Measurements from ENCODE around the gene KLHDC7A.

KLHDC7A gene

GRCh38 chr1:18463984-18464664 is 16.6 kb upstream of the KLHDC7A start:
- no peak overlapping the region for H3K27ac Mint-ChIP-seq
- peaks cover 18% of the 10 kb centered on the region for H3K27me3 Mint-ChIP-seq
- no peaks in the 10 kb centered on the region for H3K36me3 Mint-ChIP-seq (ENCODE audit: low read depth)
- H3K4me3 Mint-ChIP-seq = no peak overlapping the region
- H3K4me1 Mint-ChIP-seq (ENCODE audit: low read depth) = no peaks in the 10 kb centered on the region
- H3K9me3 Mint-ChIP-seq = no peaks in the 10 kb centered on the region

- Mint-ChIP-seq H3K4me3 (no peak overlapping the region), H3K4me1 (ENCODE audit: low read depth) (no peaks in the 10 kb centered on the region), H3K27ac (no peak overlapping the region), H3K9me3 (no peaks in the 10 kb centered on the region), H3K27me3 (peaks cover 17% of the 10 kb centered on the region), H3K36me3 (ENCODE audit: low read depth) (no peaks in the 10 kb centered on the region)
These were observed 16.1 kb upstream of the KLHDC7A start for GRCh38 chr1:18464665-18465050.

GRCh38 chr1:18466676-18467075 is 14.1 kb upstream of the KLHDC7A start:
- H3K27ac Mint-ChIP-seq = no peak overlapping the region
- peaks cover 4% of the 10 kb centered on the region for H3K27me3 Mint-ChIP-seq
- H3K36me3 Mint-ChIP-seq (ENCODE audit: low read depth) = no peaks in the 10 kb centered on the region
- no peak overlapping the region for H3K4me3 Mint-ChIP-seq
- H3K9me3 Mint-ChIP-seq = no peaks in the 10 kb centered on the region
- H3K4me1 Mint-ChIP-seq (ENCODE audit: low read depth) = no peaks in the 10 kb centered on the region

GRCh38 chr1:18468570-18468969 is 12.2 kb upstream of the KLHDC7A start:
- no peaks in the 10 kb centered on the region for H3K9me3 Mint-ChIP-seq
- H3K4me3 Mint-ChIP-seq = no peak overlapping the region
- no peak overlapping the region for H3K27ac Mint-ChIP-seq
- no peaks in the 10 kb centered on the region for H3K4me1 Mint-ChIP-seq (ENCODE audit: low read depth)
- H3K27me3 Mint-ChIP-seq = peaks cover 4% of the 10 kb centered on the region
- no peaks in the 10 kb centered on the region for H3K36me3 Mint-ChIP-seq (ENCODE audit: low read depth)

- Mint-ChIP-seq H3K4me1 (ENCODE audit: low read depth) (no peaks in the 10 kb centered on the region), H3K4me3 (no peak overlapping the region), H3K27ac (no peak overlapping the region)
These were observed 11.2 kb upstream of the KLHDC7A start for GRCh38 chr1:18469514-18469913.

GRCh38 chr1:18470671-18471355 is 9.9 kb upstream of the KLHDC7A start:
- Mint-ChIP-seq H3K27ac (no peak overlapping the region), H3K9me3 (no peaks in the 10 kb centered on the region), H3K36me3 (ENCODE audit: low read depth) (no peaks in the 10 kb centered on the region), H3K4me3 (no peak overlapping the region), H3K27me3 (peaks cover 2% of the 10 kb centered on the region), H3K4me1 (ENCODE audit: low read depth) (no peaks in the 10 kb centered on the region)

More at GRCh38 chr1:18469514-18469913, 11.2 kb upstream of the KLHDC7A start:
- Mint-ChIP-seq H3K9me3 (no peaks in the 10 kb centered on the region), H3K27me3 (peaks cover 4% of the 10 kb centered on the region), H3K36me3 (ENCODE audit: low read depth) (no peaks in the 10 kb centered on the region)

GRCh38 chr1:18473195-18473815 is 7.4 kb upstream of the KLHDC7A start:
- H3K4me3 Mint-ChIP-seq = no peak overlapping the region
- H3K9me3 Mint-ChIP-seq = no peaks in the 10 kb centered on the region
- H3K4me1 Mint-ChIP-seq (ENCODE audit: low read depth) = no peaks in the 10 kb centered on the region
- no peak overlapping the region for H3K27ac Mint-ChIP-seq
- H3K36me3 Mint-ChIP-seq (ENCODE audit: low read depth) = no peaks in the 10 kb centered on the region
- H3K27me3 Mint-ChIP-seq = no peaks in the 10 kb centered on the region

GRCh38 chr1:18474559-18475175 is 6.1 kb upstream of the KLHDC7A start:
- Mint-ChIP-seq H3K4me3 (no peak overlapping the region), H3K9me3 (no peaks in the 10 kb centered on the region), H3K27ac (no peak overlapping the region), H3K4me1 (ENCODE audit: low read depth) (peaks cover 2% of the 10 kb centered on the region), H3K27me3 (no peaks in the 10 kb centered on the region), H3K36me3 (ENCODE audit: low read depth) (no peaks in the 10 kb centered on the region)

GRCh38 chr1:18475234-18475905 is 5.4 kb upstream of the KLHDC7A start:
- Mint-ChIP-seq H3K27ac (no peak overlapping the region), H3K9me3 (no peaks in the 10 kb centered on the region), H3K4me3 (no peak overlapping the region), H3K4me1 (ENCODE audit: low read depth) (peaks cover 4% of the 10 kb centered on the region), H3K36me3 (ENCODE audit: low read depth) (no peaks in the 10 kb centered on the region), H3K27me3 (no peaks in the 10 kb centered on the region)

- Mint-ChIP-seq H3K4me3 (no peak overlapping the region), H3K27ac (no peak overlapping the region), H3K9me3 (no peaks in the 10 kb centered on the region), H3K4me1 (ENCODE audit: low read depth) (peaks cover 4% of the 10 kb centered on the region), H3K36me3 (ENCODE audit: low read depth) (no peaks in the 10 kb centered on the region), H3K27me3 (peaks cover 4% of the 10 kb centered on the region)
These were observed 1.3 kb upstream of the KLHDC7A start for GRCh38 chr1:18479454-18479853.

GRCh38 chr1:18481190-18481920 is 625 bp downstream of the KLHDC7A start:
- H3K4me3 Mint-ChIP-seq = no peak overlapping the region
- H3K27me3 Mint-ChIP-seq = peaks cover 10% of the 10 kb centered on the region
- H3K4me1 Mint-ChIP-seq (ENCODE audit: low read depth) = peaks cover 4% of the 10 kb centered on the region
- H3K9me3 Mint-ChIP-seq = no peaks in the 10 kb centered on the region
- no peaks in the 10 kb centered on the region for H3K36me3 Mint-ChIP-seq (ENCODE audit: low read depth)
- H3K27ac Mint-ChIP-seq = no peak overlapping the region

GRCh38 chr1:18481921-18482701 is 1.4 kb downstream of the KLHDC7A start:
- Mint-ChIP-seq H3K36me3 (ENCODE audit: low read depth) (no peaks in the 10 kb centered on the region), H3K4me3 (no peak overlapping the region), H3K9me3 (no peaks in the 10 kb centered on the region), H3K27ac (no peak overlapping the region), H3K4me1 (ENCODE audit: low read depth) (peaks cover 4% of the 10 kb centered on the region), H3K27me3 (peaks cover 10% of the 10 kb centered on the region)

- no peaks in the 10 kb centered on the region for H3K9me3 Mint-ChIP-seq
- H3K36me3 Mint-ChIP-seq (ENCODE audit: low read depth) = no peaks in the 10 kb centered on the region
- no peak overlapping the region for H3K4me3 Mint-ChIP-seq
- H3K27ac Mint-ChIP-seq = no peak overlapping the region
- peaks cover 4% of the 10 kb centered on the region for H3K4me1 Mint-ChIP-seq (ENCODE audit: low read depth)
- H3K27me3 Mint-ChIP-seq = peaks cover 13% of the 10 kb centered on the region
These were observed 2.1 kb downstream of the KLHDC7A start for GRCh38 chr1:18482721-18483425.

Measured in stimulated activated naive CD8-positive, alpha-beta T cell treated with anti-CD3 and anti-CD28 coated beads, Interleukin-15, Interleukin-2, amounts not matched to agents 100 ng/mL and 50 ng/mL, for 24 hours (primary cell).